ENCODE measurements around the gene LMO7. TPM values are rescaled to one million over a fixed set of nuclear protein-coding genes. Genes with fewer than 3 reads are reported as not detected.

LMO7 gene
- total RNA-seq, 2 donors from 2014 or later: 6.5 to 21.1 TPM

- no peak for ATAC-seq (replicated peaks)
- Mint-ChIP-seq H3K27ac (no peak overlapping the region), H3K9me3 (no peaks in the 10 kb centered on the region), H3K27me3 (peaks cover 3% of the 10 kb centered on the region), H3K4me3 (no peak overlapping the region), H3K4me1 (no peaks in the 10 kb centered on the region), H3K36me3 (ENCODE audit: low read depth) (no peaks in the 10 kb centered on the region)
Observed at GRCh38 chr13:75872980-75873379, 236.8 kb downstream of the LMO7 start.

- Mint-ChIP-seq H3K4me3 (no peak overlapping the region), H3K27ac (no peak overlapping the region), H3K27me3 (peaks cover 3% of the 10 kb centered on the region), H3K36me3 (ENCODE audit: low read depth) (no peaks in the 10 kb centered on the region), H3K4me1 (no peaks in the 10 kb centered on the region), H3K9me3 (no peaks in the 10 kb centered on the region)
- no peak for ATAC-seq (replicated peaks)
Observed at GRCh38 chr13:75873494-75873893, 237.4 kb downstream of the LMO7 start.

GRCh38 chr13:75875450-75875849, 239.3 kb downstream of the LMO7 start:
- H3K27me3 Mint-ChIP-seq: peaks cover 8% of the 10 kb centered on the region
- no peak overlapping the region for H3K4me3 Mint-ChIP-seq
- no peak overlapping the region for H3K27ac Mint-ChIP-seq
- no peaks in the 10 kb centered on the region for H3K9me3 Mint-ChIP-seq
- H3K4me1 Mint-ChIP-seq: no peaks in the 10 kb centered on the region
- ATAC-seq (replicated peaks): peak; percentile 43
- no peaks in the 10 kb centered on the region for H3K36me3 Mint-ChIP-seq (ENCODE audit: low read depth)

- H3K27me3 Mint-ChIP-seq: peaks cover 11% of the 10 kb centered on the region
- peak; percentile 81 for ATAC-seq (replicated peaks)
- no peaks in the 10 kb centered on the region for H3K9me3 Mint-ChIP-seq
- peak overlapping the region; percentile 4 for H3K4me3 Mint-ChIP-seq
- no peaks in the 10 kb centered on the region for H3K36me3 Mint-ChIP-seq (ENCODE audit: low read depth)
- H3K27ac Mint-ChIP-seq: no peak overlapping the region
- no peaks in the 10 kb centered on the region for H3K4me1 Mint-ChIP-seq
Observed at GRCh38 chr13:75876142-75877050, 240.3 kb downstream of the LMO7 start.

- no peaks in the 10 kb centered on the region for H3K9me3 Mint-ChIP-seq
- H3K4me1 Mint-ChIP-seq: no peaks in the 10 kb centered on the region
- H3K27me3 Mint-ChIP-seq: peaks cover 11% of the 10 kb centered on the region
- no peak overlapping the region for H3K4me3 Mint-ChIP-seq
- no peak for ATAC-seq (replicated peaks)
- H3K36me3 Mint-ChIP-seq (ENCODE audit: low read depth): no peaks in the 10 kb centered on the region
- no peak overlapping the region for H3K27ac Mint-ChIP-seq
Observed at GRCh38 chr13:75877071-75877470, 240.9 kb downstream of the LMO7 start.

- no peak overlapping the region for H3K27ac Mint-ChIP-seq
- H3K27me3 Mint-ChIP-seq: peaks cover 11% of the 10 kb centered on the region
- ATAC-seq (replicated peaks): no peak
- no peaks in the 10 kb centered on the region for H3K9me3 Mint-ChIP-seq
- H3K4me1 Mint-ChIP-seq: no peaks in the 10 kb centered on the region
- no peak overlapping the region for H3K4me3 Mint-ChIP-seq
- H3K36me3 Mint-ChIP-seq (ENCODE audit: low read depth): no peaks in the 10 kb centered on the region
Observed at GRCh38 chr13:75879656-75880055, 243.5 kb downstream of the LMO7 start.

- peaks cover 11% of the 10 kb centered on the region for H3K27me3 Mint-ChIP-seq
- H3K4me1 Mint-ChIP-seq: no peaks in the 10 kb centered on the region
- no peak for ATAC-seq (replicated peaks)
- no peak overlapping the region for H3K27ac Mint-ChIP-seq
- no peaks in the 10 kb centered on the region for H3K9me3 Mint-ChIP-seq
- H3K4me3 Mint-ChIP-seq: no peak overlapping the region
- no peaks in the 10 kb centered on the region for H3K36me3 Mint-ChIP-seq (ENCODE audit: low read depth)
Observed at GRCh38 chr13:75881109-75881775, 245.1 kb downstream of the LMO7 start.

GRCh38 chr13:75882261-75882660, 246.1 kb downstream of the LMO7 start:
- no peak for ATAC-seq (replicated peaks)
- no peak overlapping the region for H3K4me3 Mint-ChIP-seq
- no peaks in the 10 kb centered on the region for H3K9me3 Mint-ChIP-seq
- no peak overlapping the region for H3K27ac Mint-ChIP-seq
- H3K27me3 Mint-ChIP-seq: peaks cover 12% of the 10 kb centered on the region
- H3K36me3 Mint-ChIP-seq (ENCODE audit: low read depth): no peaks in the 10 kb centered on the region
- H3K4me1 Mint-ChIP-seq: no peaks in the 10 kb centered on the region

GRCh38 chr13:75889427-75889826, 253.3 kb downstream of the LMO7 start:
- no peak overlapping the region for H3K4me3 Mint-ChIP-seq
- ATAC-seq (replicated peaks): no peak
- H3K9me3 Mint-ChIP-seq: no peaks in the 10 kb centered on the region
- H3K27ac Mint-ChIP-seq: no peak overlapping the region
- H3K4me1 Mint-ChIP-seq: no peaks in the 10 kb centered on the region
- H3K36me3 Mint-ChIP-seq (ENCODE audit: low read depth): no peaks in the 10 kb centered on the region
- H3K27me3 Mint-ChIP-seq: peaks cover 13% of the 10 kb centered on the region

GRCh38 chr13:75895168-75895567, 259.0 kb downstream of the LMO7 start:
- Mint-ChIP-seq H3K27ac (no peak overlapping the region), H3K27me3 (peaks cover 13% of the 10 kb centered on the region), H3K4me3 (no peak overlapping the region), H3K9me3 (no peaks in the 10 kb centered on the region), H3K4me1 (no peaks in the 10 kb centered on the region), H3K36me3 (ENCODE audit: low read depth) (no peaks in the 10 kb centered on the region)
- ATAC-seq (replicated peaks): no peak

- H3K36me3 Mint-ChIP-seq (ENCODE audit: low read depth): no peaks in the 10 kb centered on the region
- H3K4me3 Mint-ChIP-seq: no peak overlapping the region
- H3K27me3 Mint-ChIP-seq: peaks cover 16% of the 10 kb centered on the region
- no peak for ATAC-seq (replicated peaks)
- H3K4me1 Mint-ChIP-seq: no peaks in the 10 kb centered on the region
- no peak overlapping the region for H3K27ac Mint-ChIP-seq
- H3K9me3 Mint-ChIP-seq: no peaks in the 10 kb centered on the region
Observed at GRCh38 chr13:75896271-75896670, 260.1 kb downstream of the LMO7 start.

- H3K4me1 Mint-ChIP-seq: no peaks in the 10 kb centered on the region
- no peak for ATAC-seq (replicated peaks)
- H3K4me3 Mint-ChIP-seq: no peak overlapping the region
- no peaks in the 10 kb centered on the region for H3K36me3 Mint-ChIP-seq (ENCODE audit: low read depth)
- peaks cover 13% of the 10 kb centered on the region for H3K27me3 Mint-ChIP-seq
- H3K9me3 Mint-ChIP-seq: no peaks in the 10 kb centered on the region
- H3K27ac Mint-ChIP-seq: no peak overlapping the region
Observed at GRCh38 chr13:75897386-75897785, 261.3 kb downstream of the LMO7 start.

- Mint-ChIP-seq H3K27me3 (peaks cover 23% of the 10 kb centered on the region), H3K4me3 (no peak overlapping the region), H3K27ac (no peak overlapping the region), H3K36me3 (ENCODE audit: low read depth) (no peaks in the 10 kb centered on the region), H3K9me3 (no peaks in the 10 kb centered on the region), H3K4me1 (no peaks in the 10 kb centered on the region)
- ATAC-seq (replicated peaks): no peak
Observed at GRCh38 chr13:75901501-75901900, 265.4 kb downstream of the LMO7 start.

- Mint-ChIP-seq H3K36me3 (ENCODE audit: low read depth) (no peaks in the 10 kb centered on the region), H3K27ac (no peak overlapping the region), H3K4me3 (no peak overlapping the region), H3K9me3 (no peaks in the 10 kb centered on the region), H3K27me3 (peaks cover 23% of the 10 kb centered on the region), H3K4me1 (no peaks in the 10 kb centered on the region)
- ATAC-seq (replicated peaks): no peak
Observed at GRCh38 chr13:75902166-75903104, 266.3 kb downstream of the LMO7 start.

All from activated T-helper 17 cell treated with anti-CD3 and anti-CD28 coated beads, Interleukin-2, amount 50 U/mL, for 72 hours (primary cell).